ENCODE measurements around the gene ZFAND3.
A peak's percentile ranks its signal among the peaks of the same experiment; 100 is the strongest.

Gene ZFAND3

GRCh38 chr6:37798436-37799262, 20.9 kb upstream of the ZFAND3 start:
- DNase-seq (ENCODE audit: low read depth in 2 of 3, low spot score in 1 of 3), result no peak

GRCh38 chr6:37799263-37799644, 20.3 kb upstream of the ZFAND3 start:
- no peak for DNase-seq (ENCODE audit: low read depth in 2 of 3, low spot score in 1 of 3)

GRCh38 chr6:37800703-37801604, 18.6 kb upstream of the ZFAND3 start:
- DNase-seq (ENCODE audit: low read depth in 2 of 3, low spot score in 1 of 3), result no peak

GRCh38 chr6:37801605-37801940, 18.0 kb upstream of the ZFAND3 start:
- DNase-seq (ENCODE audit: low read depth in 2 of 3, low spot score in 1 of 3), result no peak

- no peak for DNase-seq (ENCODE audit: low read depth in 2 of 3, low spot score in 1 of 3)
Measured at GRCh38 chr6:37802810-37803209, 16.7 kb upstream of the ZFAND3 start.

GRCh38 chr6:37804586-37804985, 14.9 kb upstream of the ZFAND3 start:
- DNase-seq (ENCODE audit: low read depth in 2 of 3, low spot score in 1 of 3), result no peak

GRCh38 chr6:37806213-37806612, 13.3 kb upstream of the ZFAND3 start:
- DNase-seq (ENCODE audit: low read depth in 2 of 3, low spot score in 1 of 3), result no peak

- no peak for DNase-seq (ENCODE audit: low read depth in 2 of 3, low spot score in 1 of 3)
Measured at GRCh38 chr6:37807656-37808055, 11.9 kb upstream of the ZFAND3 start.

GRCh38 chr6:37809197-37809543, 10.4 kb upstream of the ZFAND3 start:
- DNase-seq (ENCODE audit: low read depth in 2 of 3, low spot score in 1 of 3), result no peak

GRCh38 chr6:37812841-37813240, 6.7 kb upstream of the ZFAND3 start:
- DNase-seq (ENCODE audit: low read depth in 2 of 3, low spot score in 1 of 3), result no peak

GRCh38 chr6:37814374-37814773, 5.2 kb upstream of the ZFAND3 start:
- no peak for DNase-seq (ENCODE audit: low read depth in 2 of 3, low spot score in 1 of 3)

- no peak for DNase-seq (ENCODE audit: low read depth in 2 of 3, low spot score in 1 of 3)
Measured at GRCh38 chr6:37816599-37817375, 2.7 kb upstream of the ZFAND3 start.

GRCh38 chr6:37818536-37819176, 871 bp upstream of the ZFAND3 start:
- peak in 2 of 3 donors; percentile 90 to 92 for DNase-seq (ENCODE audit: low read depth in 2 of 3, low spot score in 1 of 3)

- peak; percentile 22 to 57 (median 26) for DNase-seq (ENCODE audit: low read depth in 2 of 3, low spot score in 1 of 3)
Measured at GRCh38 chr6:37819802-37820717, 533 bp downstream of the ZFAND3 start.

- DNase-seq (ENCODE audit: low read depth in 2 of 3, low spot score in 1 of 3), result no peak
Measured at GRCh38 chr6:37820718-37821079, 1.2 kb downstream of the ZFAND3 start.

- no peak for DNase-seq (ENCODE audit: low read depth in 2 of 3, low spot score in 1 of 3)
Measured at GRCh38 chr6:37821446-37821845, 1.9 kb downstream of the ZFAND3 start.

GRCh38 chr6:37822851-37823682, 3.5 kb downstream of the ZFAND3 start:
- DNase-seq (ENCODE audit: low read depth in 2 of 3, low spot score in 1 of 3), result peak; percentile 31 to 53 (median 39)

- no peak for DNase-seq (ENCODE audit: low read depth in 2 of 3, low spot score in 1 of 3)
Measured at GRCh38 chr6:37824170-37824569, 4.6 kb downstream of the ZFAND3 start.

- no peak for DNase-seq (ENCODE audit: low read depth in 2 of 3, low spot score in 1 of 3)
Measured at GRCh38 chr6:37826188-37826587, 6.7 kb downstream of the ZFAND3 start.
